Activated CD4-positive, alpha-beta T cell treated with anti-CD3 and anti-CD28 coated beads, Interleukin-2, Interleukin-6, amounts not matched to agents 100 ng/mL and 50 ng/mL, durations not matched to agents 16 hours and 8 hours (primary cell): ENCODE measurements around the gene EHMT1.

Experiments
- DNase-seq: peaks from one replicate; pipeline ENCODE4 v3.0.0-alpha.2; 2020

The EHMT1 gene

GRCh38 chr9:137696136-137696925 is 77.5 kb downstream of the EHMT1 start:
- DNase-seq: no peak

GRCh38 chr9:137697193-137697592 is 78.4 kb downstream of the EHMT1 start:
- no peak for DNase-seq

GRCh38 chr9:137697832-137698231 is 79.0 kb downstream of the EHMT1 start:
- DNase-seq: no peak

- no peak for DNase-seq
Observed at GRCh38 chr9:137700911-137701310, 82.1 kb downstream of the EHMT1 start.

- no peak for DNase-seq
Observed at GRCh38 chr9:137702615-137703379, 84.0 kb downstream of the EHMT1 start.

- no peak for DNase-seq
Observed at GRCh38 chr9:137703842-137704508, 85.2 kb downstream of the EHMT1 start.

GRCh38 chr9:137705443-137705863 is 86.6 kb downstream of the EHMT1 start:
- peak; percentile 51 for DNase-seq

- no peak for DNase-seq
Observed at GRCh38 chr9:137705906-137706305, 87.1 kb downstream of the EHMT1 start.

- no peak for DNase-seq
Observed at GRCh38 chr9:137707361-137707760, 88.6 kb downstream of the EHMT1 start.

GRCh38 chr9:137708590-137709284 is 89.9 kb downstream of the EHMT1 start:
- DNase-seq: no peak

GRCh38 chr9:137709411-137710101 is 90.8 kb downstream of the EHMT1 start:
- no peak for DNase-seq

GRCh38 chr9:137710704-137711103 is 91.9 kb downstream of the EHMT1 start:
- DNase-seq: no peak

- no peak for DNase-seq
Observed at GRCh38 chr9:137711678-137712105, 92.9 kb downstream of the EHMT1 start.

GRCh38 chr9:137715321-137715720 is 96.5 kb downstream of the EHMT1 start:
- DNase-seq: no peak

- peak; percentile 8 for DNase-seq
Observed at GRCh38 chr9:137715866-137716693, 97.3 kb downstream of the EHMT1 start.

GRCh38 chr9:137716694-137717287 is 98.0 kb downstream of the EHMT1 start:
- DNase-seq: no peak

- DNase-seq: no peak
Observed at GRCh38 chr9:137717776-137718327, 99.0 kb downstream of the EHMT1 start.

GRCh38 chr9:137719194-137719593 is 100.4 kb downstream of the EHMT1 start:
- DNase-seq: no peak

GRCh38 chr9:137720571-137721110 is 101.8 kb downstream of the EHMT1 start:
- DNase-seq: no peak

GRCh38 chr9:137721479-137721878 is 102.7 kb downstream of the EHMT1 start:
- peak; percentile 25 for DNase-seq
